NCI-H2171 (cell line): ENCODE data around the gene CLCNKA.
"Not testable (repeated sequence)": the region's sequence is repeated elsewhere in the genome, so short reads cannot be mapped to it uniquely, and the experiment has no call there.

Experiments
- DNase-seq: peaks from one replicate; lab custom pipeline; 2025; lab: John Stamatoyannopoulos, UW

The CLCNKA gene

DNA sequence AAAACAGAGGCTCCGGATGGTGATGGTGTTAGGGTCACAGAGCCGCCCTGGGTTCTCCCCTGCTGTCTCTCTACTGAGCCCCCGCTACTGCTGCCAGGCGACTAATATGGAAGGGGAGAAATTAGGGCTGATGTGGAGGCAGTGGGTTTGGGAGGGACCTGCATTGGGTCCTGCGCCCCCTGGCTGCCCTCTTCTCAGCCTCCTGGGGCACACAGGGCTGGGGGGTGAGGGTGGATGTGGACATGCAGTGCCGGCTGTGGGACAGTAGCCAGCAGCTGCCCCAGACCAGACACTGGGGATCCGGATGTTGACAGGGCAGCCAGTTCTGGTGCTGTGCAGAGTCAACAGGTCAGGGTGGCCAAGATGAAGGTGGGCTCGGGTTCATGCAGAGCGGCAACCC lies 20.3 kb downstream of the CLCNKA start:
- no peak for DNase-seq

DNA sequence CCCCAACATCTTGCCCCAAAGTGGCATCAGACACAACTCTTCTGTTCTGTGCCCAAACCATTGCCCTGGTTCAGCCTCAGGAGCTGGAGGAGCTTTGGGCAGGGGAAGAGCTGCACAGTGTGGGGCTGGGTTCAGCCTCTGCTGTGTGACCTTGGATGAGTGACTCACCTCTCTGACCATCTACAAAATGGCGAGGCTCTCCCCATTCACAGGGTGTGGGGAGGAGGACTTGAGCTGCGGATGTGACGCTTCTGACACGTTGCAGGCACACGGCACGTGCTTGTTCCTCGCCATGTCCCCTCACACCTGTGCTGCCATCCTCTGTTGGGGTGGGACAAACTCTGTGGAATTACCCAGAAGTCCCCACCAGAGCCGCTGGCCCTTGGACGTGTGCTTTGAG lies 20.8 kb downstream of the CLCNKA start:
- not testable (repeated sequence) for DNase-seq

DNA sequence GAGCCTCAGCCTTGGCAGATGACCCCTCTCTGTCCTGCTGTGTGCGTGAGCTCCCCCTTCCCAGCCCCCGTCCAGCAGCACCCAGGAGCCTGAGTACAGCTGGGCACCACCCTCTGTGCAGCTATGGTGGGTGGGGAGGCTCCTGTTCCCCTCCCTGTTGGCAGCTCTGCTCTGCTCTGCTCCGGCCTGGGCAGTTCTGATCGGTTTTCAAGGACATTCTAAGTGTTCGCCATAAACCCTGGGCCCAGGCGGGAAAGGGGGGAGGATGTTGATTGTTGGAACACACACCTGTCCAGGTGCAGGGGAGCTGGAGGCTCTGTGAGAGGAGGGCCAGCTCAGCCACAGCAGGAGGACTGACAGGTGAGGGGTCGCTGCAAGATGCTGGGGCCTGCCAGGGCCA lies 21.7 kb downstream of the CLCNKA start, which contains the start of gene CLCNKB:
CLCNKB (plus strand) TSS at position 262 of the 400 bp plus-strand sequence. CDS start 711 bp downstream, outside the sequence.
- no peak for DNase-seq

- DNase-seq: no peak
Observed at GRCh38 chr1:16043950-16044349, 22.1 kb downstream of the CLCNKA start.

GRCh38 chr1:16046842-16047241 lies 25.0 kb downstream of the CLCNKA start:
- no peak for DNase-seq

GRCh38 chr1:16047791-16048475 lies 26.1 kb downstream of the CLCNKA start:
- DNase-seq: no peak

GRCh38 chr1:16048573-16049189 lies 26.8 kb downstream of the CLCNKA start:
- DNase-seq: peak; percentile 37

DNA sequence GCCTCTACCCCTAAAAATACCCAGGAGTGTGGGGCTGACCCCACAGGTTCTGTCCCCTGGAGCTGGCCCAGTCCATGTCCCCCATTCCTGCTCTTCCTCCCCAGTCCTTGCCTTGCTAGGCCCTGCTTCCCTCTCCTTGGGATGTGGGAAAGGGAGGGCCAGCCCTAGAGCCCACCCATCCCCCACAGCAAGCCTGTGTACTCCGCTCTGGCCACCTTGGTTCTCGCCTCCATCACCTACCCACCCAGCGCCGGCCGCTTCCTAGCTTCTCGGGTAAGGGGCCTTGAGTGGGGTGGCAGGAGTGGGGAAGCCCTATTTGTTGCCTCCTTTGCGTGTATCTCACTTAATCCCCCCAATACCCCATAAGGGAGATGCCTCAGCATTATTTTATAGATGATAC lies 28.5 kb downstream of the CLCNKA start:
- DNase-seq: no peak

DNA sequence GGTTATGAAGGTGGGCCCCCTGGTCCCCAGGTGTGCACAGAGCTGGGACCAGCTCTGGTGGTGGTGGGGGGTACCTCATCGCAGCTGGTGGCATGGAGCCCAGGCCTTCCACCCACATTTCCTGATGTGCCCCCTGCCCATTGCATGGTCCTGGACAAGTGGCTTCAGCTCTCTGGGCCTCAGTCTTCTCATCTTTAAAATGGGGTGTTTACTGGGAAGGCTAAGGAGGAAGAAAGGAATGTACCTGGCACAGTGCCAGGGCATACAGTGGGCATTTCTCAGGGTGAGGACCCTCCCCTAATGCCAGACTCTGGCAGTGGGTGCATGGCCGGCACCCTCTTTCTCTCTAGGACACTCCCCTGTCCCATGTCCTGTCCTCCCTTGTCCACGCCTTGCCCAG lies 29.2 kb downstream of the CLCNKA start:
- no peak for DNase-seq

DNA sequence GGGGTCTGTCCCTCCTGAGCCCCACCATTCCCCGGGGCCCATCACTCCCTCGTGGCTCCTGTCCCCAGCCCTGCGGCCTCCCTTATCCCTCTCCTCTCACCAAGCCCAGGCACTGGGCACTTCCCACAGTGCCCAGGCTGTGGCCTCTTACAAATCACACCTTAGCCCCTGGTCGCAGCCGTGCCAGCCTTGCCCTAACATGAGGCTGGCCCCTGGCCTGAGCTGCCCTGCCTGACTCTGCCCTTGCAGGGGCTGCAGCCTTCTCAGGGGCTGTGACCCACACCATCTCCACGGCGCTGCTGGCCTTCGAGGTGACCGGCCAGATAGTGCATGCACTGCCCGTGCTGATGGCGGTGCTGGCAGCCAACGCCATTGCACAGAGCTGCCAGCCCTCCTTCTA lies 30.1 kb downstream of the CLCNKA start:
- not testable (repeated sequence) for DNase-seq

DNA sequence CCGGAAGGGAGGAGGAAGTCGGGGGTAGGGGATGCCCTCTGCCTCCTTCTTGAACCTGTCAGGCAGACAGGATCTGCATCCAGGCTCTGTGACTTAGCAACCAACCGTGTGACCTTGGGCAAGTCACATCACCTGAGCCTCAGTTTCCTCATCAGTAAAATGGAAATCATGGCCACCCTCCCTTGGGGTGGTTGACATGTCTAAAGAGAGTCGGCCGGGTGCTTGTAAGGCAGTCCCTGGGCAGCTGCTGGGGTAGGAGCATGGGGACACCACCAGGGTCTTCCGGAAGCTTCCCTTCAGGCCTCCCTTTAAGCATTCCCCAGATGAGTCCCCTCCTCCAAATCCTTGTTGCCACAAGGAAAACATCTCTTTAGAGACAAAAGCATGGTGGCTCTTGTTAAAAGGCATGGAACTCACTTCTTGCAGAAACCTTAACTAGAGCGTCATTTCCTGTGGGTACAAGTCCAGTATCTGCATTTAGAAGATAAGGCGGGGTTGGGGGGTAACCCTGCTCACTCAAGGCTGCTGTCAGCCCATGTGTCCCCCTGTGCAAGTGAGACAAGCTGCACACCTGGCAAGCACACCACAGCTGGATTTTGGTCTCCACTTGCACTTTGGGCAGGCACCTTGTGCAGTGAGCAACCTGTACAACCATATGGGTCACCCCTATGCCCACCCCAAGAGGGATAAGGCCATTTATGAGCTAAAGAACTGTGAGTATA lies 32.1 kb downstream of the CLCNKA start:
- DNase-seq: no peak

GRCh38 chr1:16054598-16055540 lies 33.0 kb downstream of the CLCNKA start:
- no peak for DNase-seq

GRCh38 chr1:16055613-16056520 lies 34.0 kb downstream of the CLCNKA start:
- peak; percentile 89 for DNase-seq

- DNase-seq: not testable (repeated sequence)
Observed at GRCh38 chr1:16056521-16056912, 34.7 kb downstream of the CLCNKA start.

- not testable (repeated sequence) for DNase-seq
Observed at GRCh38 chr1:16057314-16057915, 35.6 kb downstream of the CLCNKA start.

- not testable (repeated sequence) for DNase-seq
Observed at GRCh38 chr1:16058394-16059120, 36.7 kb downstream of the CLCNKA start.

- peak; percentile 30 for DNase-seq
Observed at GRCh38 chr1:16061266-16061665, 39.4 kb downstream of the CLCNKA start.

- not testable (repeated sequence) for DNase-seq
Observed at GRCh38 chr1:16061989-16062686, 40.3 kb downstream of the CLCNKA start.

- DNase-seq: not testable (repeated sequence)
Observed at GRCh38 chr1:16062687-16063075, 40.8 kb downstream of the CLCNKA start.
